Urinary bladder (tissue), 4 donors: ENCODE data around the gene CLIP4. TPM values are rescaled to one million over a fixed set of nuclear protein-coding genes. Genes with fewer than 3 reads are reported as not detected.

Experiments used
- DNase-seq: peaks from one replicate; pipeline ENCODE4 v3.0.0-alpha.2; 2015; ENCODE audit errors: extremely low spot score
- H3K27ac ChIP-seq: one replicate; pipeline ENCODE4 v1.5.1; 2013; ENCODE audit warnings: low read depth, mild to moderate bottlenecking, moderate library complexity
- H3K36me3 ChIP-seq: one replicate; pipeline ENCODE4 v1.6.1; 2013; ENCODE audit warnings: mild to moderate bottlenecking, moderate library complexity; ENCODE audit not compliant: insufficient read depth
- H3K4me1 ChIP-seq: one replicate; pipeline ENCODE4 v1.6.1; 2013; ENCODE audit warnings: mild to moderate bottlenecking, moderate library complexity; ENCODE audit not compliant: insufficient read depth
- H3K4me3 ChIP-seq: one replicate; pipeline ENCODE4 v1.5.1; 2013; ENCODE audit warnings: low read depth, low read length
- WGBS: extraction: QIAGEN DNeasy Blood & Tissue Kit; methylation state at CpG from one replicate; pipeline ENCODE4 v1.1.7; 2013; 5-methylcytosine and 5-hydroxymethylcytosine counted together
- polyA plus RNA-seq: library from polyadenylated mRNA; stranded (reverse); fragments of 200-250 nt; gene quantifications from one replicate; pipeline ENCODE4 v1.2.3, GENCODE V29; 2013
- total RNA-seq: library from RNA; depleted of rRNA; stranded (reverse); fragments of >200 nt; gene quantifications from one replicate; pipeline ENCODE4 v1.2.3, GENCODE V29; 2014
- donor health status: healthy with polysubstance abuse.
- donor health status: healthy.

CLIP4 gene
- 58.1 TPM for total RNA-seq
- polyA plus RNA-seq = 39.8 TPM

GRCh38 chr2:29114946-29115609 lies at the start of gene CLIP4:
Gene CLIP4 (plus strand): TSS chr2:29115415. CDS start chr2:29121389, 5,974 bp downstream.
- H3K27ac ChIP-seq = peak within 1 kb of the TSS; percentile 97
- H3K36me3 ChIP-seq = no peaks in the 10 kb centered on the region
- DNase-seq = no peak
- no peaks in the 10 kb centered on the region for H3K4me1 ChIP-seq
- H3K4me3 ChIP-seq = peak within 1 kb of the TSS; percentile 92
- WGBS = 1% methylated on average over 75 of the region's 76 CpGs

- no peak for DNase-seq
- H3K27ac ChIP-seq = peak overlapping the region; percentile 80
- 68% methylated on average over 8 of the region's 8 CpGs for WGBS
Observed at GRCh38 chr2:29066271-29066860, 48.8 kb upstream of the CLIP4 start.

GRCh38 chr2:29066997-29067605 lies 48.1 kb upstream of the CLIP4 start:
- Histone ChIP-seq H3K4me1 (no peaks in the 10 kb centered on the region), H3K4me3 (no peak overlapping the region), H3K36me3 (no peaks in the 10 kb centered on the region), H3K27ac (no peak overlapping the region)
- 50% methylated on average over 7 of the region's 7 CpGs for WGBS
- DNase-seq = no peak

More at GRCh38 chr2:29066271-29066860, 48.8 kb upstream of the CLIP4 start:
- Histone ChIP-seq H3K4me3 (no peak overlapping the region), H3K36me3 (no peaks in the 10 kb centered on the region), H3K4me1 (no peaks in the 10 kb centered on the region)

- 82% methylated on average over 7 of the region's 7 CpGs for WGBS
Observed at GRCh38 chr2:29068513-29068912, 46.7 kb upstream of the CLIP4 start.

GRCh38 chr2:29070526-29070925 lies 44.7 kb upstream of the CLIP4 start:
- no peak overlapping the region for H3K27ac ChIP-seq
- no peaks in the 10 kb centered on the region for H3K4me1 ChIP-seq
- no peak overlapping the region for H3K4me3 ChIP-seq
- H3K36me3 ChIP-seq = no peaks in the 10 kb centered on the region
- no peak for DNase-seq
- 73% methylated on average over 12 of the region's 12 CpGs for WGBS

More at GRCh38 chr2:29068513-29068912, 46.7 kb upstream of the CLIP4 start:
- Histone ChIP-seq H3K4me3 (no peak overlapping the region), H3K27ac (no peak overlapping the region), H3K36me3 (no peaks in the 10 kb centered on the region), H3K4me1 (no peaks in the 10 kb centered on the region)
- no peak for DNase-seq

GRCh38 chr2:29071032-29071975 lies 43.9 kb upstream of the CLIP4 start:
- Histone ChIP-seq H3K4me3 (no peak overlapping the region), H3K36me3 (no peaks in the 10 kb centered on the region), H3K27ac (no peak overlapping the region), H3K4me1 (no peaks in the 10 kb centered on the region)
- WGBS = 91% methylated on average over 19 of the region's 19 CpGs
- DNase-seq = no peak

GRCh38 chr2:29072251-29072650 lies 43.0 kb upstream of the CLIP4 start:
- no peak for DNase-seq
- Histone ChIP-seq H3K36me3 (no peaks in the 10 kb centered on the region), H3K27ac (no peak overlapping the region), H3K4me1 (no peaks in the 10 kb centered on the region), H3K4me3 (no peak overlapping the region)
- 92% methylated on average over 8 of the region's 8 CpGs for WGBS

GRCh38 chr2:29072971-29073725 lies 42.1 kb upstream of the CLIP4 start:
- Histone ChIP-seq H3K27ac (no peak overlapping the region), H3K36me3 (no peaks in the 10 kb centered on the region), H3K4me1 (no peaks in the 10 kb centered on the region), H3K4me3 (no peak overlapping the region)
- DNase-seq = no peak
- WGBS = 87% methylated on average over 12 of the region's 12 CpGs

GRCh38 chr2:29073933-29074332 lies 41.3 kb upstream of the CLIP4 start:
- H3K27ac ChIP-seq = no peak overlapping the region
- DNase-seq = no peak
- no peaks in the 10 kb centered on the region for H3K36me3 ChIP-seq
- no peak overlapping the region for H3K4me3 ChIP-seq
- H3K4me1 ChIP-seq = no peaks in the 10 kb centered on the region
- WGBS = 76% methylated on average over 4 of the region's 4 CpGs

- Histone ChIP-seq H3K36me3 (no peaks in the 10 kb centered on the region), H3K4me3 (no peak within 1 kb of the TSS), H3K4me1 (no peaks in the 10 kb centered on the region), H3K27ac (no peak within 1 kb of the TSS)
- WGBS = 60% methylated on average over 8 of the region's 8 CpGs
- no peak for DNase-seq
Observed at GRCh38 chr2:29074411-29074810, 40.8 kb upstream of the CLIP4 start, which contains the start of gene PCARE. Gene PCARE (minus strand): TSS chr2:29074523. CDS start chr2:29074261, 262 bp downstream.

GRCh38 chr2:29075894-29076705 lies 39.1 kb upstream of the CLIP4 start:
- Histone ChIP-seq H3K27ac (no peak overlapping the region), H3K4me3 (no peak overlapping the region), H3K4me1 (no peaks in the 10 kb centered on the region), H3K36me3 (no peaks in the 10 kb centered on the region)
- no peak for DNase-seq
- 40% methylated on average over 14 of the region's 14 CpGs for WGBS

- 91% methylated on average over 7 of the region's 7 CpGs for WGBS
- no peaks in the 10 kb centered on the region for H3K4me1 ChIP-seq
- no peaks in the 10 kb centered on the region for H3K36me3 ChIP-seq
- H3K4me3 ChIP-seq = no peak overlapping the region
- no peak for DNase-seq
- no peak overlapping the region for H3K27ac ChIP-seq
Observed at GRCh38 chr2:29079887-29080286, 35.3 kb upstream of the CLIP4 start.
